Keratinocyte (primary cell): Measurements from ENCODE around the gene TJP3.

Source experiments
- EZH2 ChIP-seq: IDR thresholded peaks from one replicate; pipeline ENCODE4 v1.6.1; 2012; ENCODE audit warnings: inconsistent platforms, mild to moderate bottlenecking, low read length, moderate library complexity
- TF ChIP-seq, protein P1 (sequence below), 3 experiments: IDR thresholded peaks in 1 of 3; conservative IDR thresholded peaks in 1 of 3; optimal IDR thresholded peaks in 1 of 3; 2 replicates in 2 of 3; 3 replicates in 1 of 3; pipeline versions ENCODE3 to v1.5.1; 2011; ENCODE audit warnings: low read length in 3 of 3, mild to moderate bottlenecking in 3 of 3, moderate library complexity in 2 of 3, control low read depth in 1 of 3, inconsistent platforms in 1 of 3; ENCODE audit not compliant: insufficient read depth in 2 of 3; ENCODE audit errors: extremely low read depth in 1 of 3

GRCh38 chr19:3733549-3734309, 25.5 kb downstream of the TJP3 start:
- TF ChIP-seq, protein P1, sequence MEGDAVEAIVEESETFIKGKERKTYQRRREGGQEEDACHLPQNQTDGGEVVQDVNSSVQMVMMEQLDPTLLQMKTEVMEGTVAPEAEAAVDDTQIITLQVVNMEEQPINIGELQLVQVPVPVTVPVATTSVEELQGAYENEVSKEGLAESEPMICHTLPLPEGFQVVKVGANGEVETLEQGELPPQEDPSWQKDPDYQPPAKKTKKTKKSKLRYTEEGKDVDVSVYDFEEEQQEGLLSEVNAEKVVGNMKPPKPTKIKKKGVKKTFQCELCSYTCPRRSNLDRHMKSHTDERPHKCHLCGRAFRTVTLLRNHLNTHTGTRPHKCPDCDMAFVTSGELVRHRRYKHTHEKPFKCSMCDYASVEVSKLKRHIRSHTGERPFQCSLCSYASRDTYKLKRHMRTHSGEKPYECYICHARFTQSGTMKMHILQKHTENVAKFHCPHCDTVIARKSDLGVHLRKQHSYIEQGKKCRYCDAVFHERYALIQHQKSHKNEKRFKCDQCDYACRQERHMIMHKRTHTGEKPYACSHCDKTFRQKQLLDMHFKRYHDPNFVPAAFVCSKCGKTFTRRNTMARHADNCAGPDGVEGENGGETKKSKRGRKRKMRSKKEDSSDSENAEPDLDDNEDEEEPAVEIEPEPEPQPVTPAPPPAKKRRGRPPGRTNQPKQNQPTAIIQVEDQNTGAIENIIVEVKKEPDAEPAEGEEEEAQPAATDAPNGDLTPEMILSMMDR (optimal IDR thresholded peaks at IDR 0.05 in 1 of 3, IDR thresholded peaks at IDR 0.05 in 1 of 3, conservative IDR thresholded peaks at IDR 0.05 in 1 of 3; ENCODE audit: extremely low read depth in 1 of 3, insufficient read depth in 2 of 3, low read length in 3 of 3) = no peak
- no peak for TF ChIP-seq EZH2
